Ishikawa (cell line): ENCODE measurements around the gene CRISP1.
A peak's percentile ranks its signal among the peaks of the same experiment; 100 is the strongest.

Source experiments
- CEBPB ChIP-seq: IDR thresholded peaks from 2 replicates; pipeline ENCODE4 v1.6.1; 2012
- CREB1 ChIP-seq: IDR thresholded peaks from 2 replicates; pipeline ENCODE4 v1.6.1; 2012; ENCODE audit warnings: low read depth
- EGR1 ChIP-seq: IDR thresholded peaks from 2 replicates; pipeline ENCODE4 v1.6.1; 2012
- EP300 ChIP-seq: IDR thresholded peaks from 2 replicates; pipeline ENCODE4 v1.6.1; 2012; ENCODE audit warnings: borderline replicate concordance
- FOXM1 ChIP-seq: IDR thresholded peaks from 2 replicates; pipeline ENCODE4 v1.6.1; 2012; ENCODE audit warnings: low read depth, borderline replicate concordance
- MAX ChIP-seq: IDR thresholded peaks from 2 replicates; pipeline ENCODE4 v1.6.1; 2012
- NFIC ChIP-seq: IDR thresholded peaks from 2 replicates; pipeline ENCODE4 v1.6.1; 2012
- RAD21 ChIP-seq: IDR thresholded peaks from 2 replicates; pipeline ENCODE4 v1.6.1; 2012; ENCODE audit warnings: low read depth
- REST ChIP-seq: IDR thresholded peaks from 2 replicates; pipeline ENCODE4 v1.6.1; 2012; ENCODE audit warnings: low read depth, mild to moderate bottlenecking
- TAF1 ChIP-seq: IDR thresholded peaks from 2 replicates; pipeline ENCODE4 v1.6.1; 2012; ENCODE audit warnings: low read depth, mild to moderate bottlenecking
- TCF12 ChIP-seq: IDR thresholded peaks from 2 replicates; pipeline ENCODE4 v1.6.1; 2012; ENCODE audit warnings: low read depth
- TEAD4 ChIP-seq: IDR thresholded peaks from 2 replicates; pipeline ENCODE4 v1.6.1; 2012
- USF1 ChIP-seq: IDR thresholded peaks from 2 replicates; pipeline ENCODE4 v1.6.1; 2012
- YY1 ChIP-seq: IDR thresholded peaks from 2 replicates; pipeline ENCODE4 v1.6.1; 2012; ENCODE audit warnings: low read depth
- ZBTB7A ChIP-seq: IDR thresholded peaks from 2 replicates; pipeline ENCODE4 v1.6.1; 2012; ENCODE audit warnings: low read depth

Gene CRISP1

GRCh38 chr6:49849213-49849907, 17.0 kb downstream of the CRISP1 start:
- TF ChIP-seq ZBTB7A (no peak), REST (no peak), YY1 (no peak), NFIC (no peak), EP300 (no peak), FOXM1 (no peak), CREB1 (no peak), RAD21 (peak; percentile 67)

- TF ChIP-seq REST (no peak), EP300 (no peak), USF1 (no peak), CEBPB (no peak), MAX (no peak), EGR1 (no peak), TAF1 (no peak), TCF12 (no peak), RAD21 (no peak), FOXM1 (no peak), TEAD4 (no peak), CREB1 (no peak), ZBTB7A (no peak), YY1 (no peak), NFIC (no peak)
Observed at GRCh38 chr6:49847673-49848072, 18.7 kb downstream of the CRISP1 start.

- no peak for TF ChIP-seq YY1
- no peak for TF ChIP-seq NFIC
- TF ChIP-seq ZBTB7A: no peak
- no peak for TF ChIP-seq CREB1
- no peak for TF ChIP-seq USF1
- no peak for TF ChIP-seq REST
Observed at GRCh38 chr6:49847014-49847413, 19.3 kb downstream of the CRISP1 start.

- TF ChIP-seq CREB1 (no peak), TEAD4 (no peak), YY1 (no peak), EP300 (no peak), EGR1 (no peak), TAF1 (no peak), CEBPB (no peak), ZBTB7A (no peak), TCF12 (no peak), USF1 (no peak), NFIC (no peak), MAX (no peak), FOXM1 (no peak), REST (no peak), RAD21 (no peak)
Observed at GRCh38 chr6:49841424-49841823, 24.9 kb downstream of the CRISP1 start.
